ENCODE results near the gene VEGFC. TPM values are rescaled to one million over a fixed set of nuclear protein-coding genes. Genes with fewer than 3 reads are reported as not detected.

Gene VEGFC
- total RNA-seq, 1 donor from 2014 or later: 13.6 TPM

DNA sequence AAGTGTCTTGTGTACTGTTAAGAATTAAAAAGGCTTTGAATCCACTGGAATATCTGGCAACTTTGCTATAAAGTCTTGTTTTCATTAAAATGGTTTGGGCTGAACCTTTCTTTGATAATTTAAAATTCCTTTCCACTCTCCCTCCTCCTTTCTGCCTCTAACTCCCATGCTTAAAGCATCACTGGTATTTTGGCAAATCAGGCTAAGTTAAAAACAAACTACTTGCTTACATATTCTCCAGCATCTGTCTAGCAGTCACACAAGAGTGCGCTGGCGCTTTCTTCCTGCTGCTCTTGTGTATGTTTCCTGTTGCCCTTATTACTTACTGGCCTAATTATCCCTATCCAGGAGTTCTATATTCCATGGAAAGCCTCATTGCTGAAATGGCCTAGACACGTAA, 136.6 kb downstream of the VEGFC start:
- TF ChIP-seq, protein P1, sequence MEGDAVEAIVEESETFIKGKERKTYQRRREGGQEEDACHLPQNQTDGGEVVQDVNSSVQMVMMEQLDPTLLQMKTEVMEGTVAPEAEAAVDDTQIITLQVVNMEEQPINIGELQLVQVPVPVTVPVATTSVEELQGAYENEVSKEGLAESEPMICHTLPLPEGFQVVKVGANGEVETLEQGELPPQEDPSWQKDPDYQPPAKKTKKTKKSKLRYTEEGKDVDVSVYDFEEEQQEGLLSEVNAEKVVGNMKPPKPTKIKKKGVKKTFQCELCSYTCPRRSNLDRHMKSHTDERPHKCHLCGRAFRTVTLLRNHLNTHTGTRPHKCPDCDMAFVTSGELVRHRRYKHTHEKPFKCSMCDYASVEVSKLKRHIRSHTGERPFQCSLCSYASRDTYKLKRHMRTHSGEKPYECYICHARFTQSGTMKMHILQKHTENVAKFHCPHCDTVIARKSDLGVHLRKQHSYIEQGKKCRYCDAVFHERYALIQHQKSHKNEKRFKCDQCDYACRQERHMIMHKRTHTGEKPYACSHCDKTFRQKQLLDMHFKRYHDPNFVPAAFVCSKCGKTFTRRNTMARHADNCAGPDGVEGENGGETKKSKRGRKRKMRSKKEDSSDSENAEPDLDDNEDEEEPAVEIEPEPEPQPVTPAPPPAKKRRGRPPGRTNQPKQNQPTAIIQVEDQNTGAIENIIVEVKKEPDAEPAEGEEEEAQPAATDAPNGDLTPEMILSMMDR (IDR thresholded peaks at IDR 0.05): no peak
- Mint-ChIP-seq H3K27me3 (ENCODE audit: unreplicated experiment) (peaks cover 4% of the 10 kb centered on the region), H3K27ac (ENCODE audit: unreplicated experiment) (no peak overlapping the region), H3K4me1 (ENCODE audit: unreplicated experiment) (peaks cover 13% of the 10 kb centered on the region), H3K4me3 (ENCODE audit: unreplicated experiment) (no peak overlapping the region), H3K36me3 (ENCODE audit: unreplicated experiment) (no peaks in the 10 kb centered on the region), H3K9me3 (ENCODE audit: unreplicated experiment) (no peaks in the 10 kb centered on the region)
- no peak for DNase-seq (ENCODE audit: extremely low spot score, unreplicated experiment)

- no peak for DNase-seq (ENCODE audit: extremely low spot score, unreplicated experiment)
- peaks cover 13% of the 10 kb centered on the region for H3K4me1 Mint-ChIP-seq (ENCODE audit: unreplicated experiment)
- no peak overlapping the region for H3K27ac Mint-ChIP-seq (ENCODE audit: unreplicated experiment)
- TF ChIP-seq, protein P1 (IDR thresholded peaks at IDR 0.05): no peak
- H3K27me3 Mint-ChIP-seq (ENCODE audit: unreplicated experiment): peaks cover 4% of the 10 kb centered on the region
- H3K9me3 Mint-ChIP-seq (ENCODE audit: unreplicated experiment): no peaks in the 10 kb centered on the region
- H3K36me3 Mint-ChIP-seq (ENCODE audit: unreplicated experiment): no peaks in the 10 kb centered on the region
- no peak overlapping the region for H3K4me3 Mint-ChIP-seq (ENCODE audit: unreplicated experiment)
Measured at GRCh38 chr4:176654565-176655216, 138.0 kb downstream of the VEGFC start.

DNA sequence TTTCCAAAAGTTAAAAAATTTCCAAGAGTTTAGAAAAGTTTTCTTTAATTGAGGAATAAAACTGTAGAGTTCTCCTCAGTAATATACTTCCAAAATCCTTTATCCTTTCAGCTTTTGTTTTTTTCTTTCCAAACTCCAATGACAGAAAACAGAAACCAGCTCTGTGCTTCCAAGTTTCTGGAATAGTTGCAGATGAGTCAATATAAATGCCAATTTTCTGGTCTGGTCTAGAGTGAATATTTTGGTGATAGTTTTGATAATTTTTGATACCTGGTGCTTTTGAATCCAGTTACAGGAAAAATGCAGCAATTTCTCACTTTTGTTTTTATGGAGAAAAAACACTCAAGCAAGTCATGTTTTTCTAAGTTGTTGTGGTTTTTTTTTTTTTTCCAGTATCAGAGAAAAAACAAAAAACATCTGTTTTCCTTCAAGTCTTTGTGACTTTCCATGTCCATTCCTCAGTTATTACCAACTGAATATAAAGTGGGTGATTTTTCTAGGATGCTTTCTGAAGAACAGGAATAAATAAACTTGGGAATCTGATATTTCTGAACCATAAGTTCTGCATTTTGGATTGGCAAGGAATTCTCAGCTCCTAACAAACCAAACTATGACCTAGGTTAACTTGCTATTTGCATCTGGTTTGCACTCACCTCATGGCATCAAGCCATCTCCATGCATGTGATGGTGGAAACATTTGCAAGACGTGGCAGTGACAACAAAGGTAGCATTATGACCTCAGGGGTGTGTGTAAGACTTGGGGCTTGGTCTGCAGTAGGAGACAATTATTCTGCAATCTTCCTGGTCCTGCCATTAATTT, 139.1 kb downstream of the VEGFC start:
- peaks cover 4% of the 10 kb centered on the region for H3K27me3 Mint-ChIP-seq (ENCODE audit: unreplicated experiment)
- H3K9me3 Mint-ChIP-seq (ENCODE audit: unreplicated experiment): no peaks in the 10 kb centered on the region
- no peak overlapping the region for H3K27ac Mint-ChIP-seq (ENCODE audit: unreplicated experiment)
- peaks cover 13% of the 10 kb centered on the region for H3K4me1 Mint-ChIP-seq (ENCODE audit: unreplicated experiment)
- no peak for DNase-seq (ENCODE audit: extremely low spot score, unreplicated experiment)
- TF ChIP-seq, protein P1 (IDR thresholded peaks at IDR 0.05): no peak
- no peak overlapping the region for H3K4me3 Mint-ChIP-seq (ENCODE audit: unreplicated experiment)
- H3K36me3 Mint-ChIP-seq (ENCODE audit: unreplicated experiment): no peaks in the 10 kb centered on the region

- TF ChIP-seq, protein P1 (IDR thresholded peaks at IDR 0.05): no peak
- peaks cover 16% of the 10 kb centered on the region for H3K27me3 Mint-ChIP-seq (ENCODE audit: unreplicated experiment)
- H3K4me3 Mint-ChIP-seq (ENCODE audit: unreplicated experiment): no peak overlapping the region
- no peaks in the 10 kb centered on the region for H3K36me3 Mint-ChIP-seq (ENCODE audit: unreplicated experiment)
- no peaks in the 10 kb centered on the region for H3K9me3 Mint-ChIP-seq (ENCODE audit: unreplicated experiment)
- no peak overlapping the region for H3K27ac Mint-ChIP-seq (ENCODE audit: unreplicated experiment)
- peaks cover 10% of the 10 kb centered on the region for H3K4me1 Mint-ChIP-seq (ENCODE audit: unreplicated experiment)
- DNase-seq (ENCODE audit: extremely low spot score, unreplicated experiment): no peak
Measured at GRCh38 chr4:176646311-176646710, 146.4 kb downstream of the VEGFC start.

DNA sequence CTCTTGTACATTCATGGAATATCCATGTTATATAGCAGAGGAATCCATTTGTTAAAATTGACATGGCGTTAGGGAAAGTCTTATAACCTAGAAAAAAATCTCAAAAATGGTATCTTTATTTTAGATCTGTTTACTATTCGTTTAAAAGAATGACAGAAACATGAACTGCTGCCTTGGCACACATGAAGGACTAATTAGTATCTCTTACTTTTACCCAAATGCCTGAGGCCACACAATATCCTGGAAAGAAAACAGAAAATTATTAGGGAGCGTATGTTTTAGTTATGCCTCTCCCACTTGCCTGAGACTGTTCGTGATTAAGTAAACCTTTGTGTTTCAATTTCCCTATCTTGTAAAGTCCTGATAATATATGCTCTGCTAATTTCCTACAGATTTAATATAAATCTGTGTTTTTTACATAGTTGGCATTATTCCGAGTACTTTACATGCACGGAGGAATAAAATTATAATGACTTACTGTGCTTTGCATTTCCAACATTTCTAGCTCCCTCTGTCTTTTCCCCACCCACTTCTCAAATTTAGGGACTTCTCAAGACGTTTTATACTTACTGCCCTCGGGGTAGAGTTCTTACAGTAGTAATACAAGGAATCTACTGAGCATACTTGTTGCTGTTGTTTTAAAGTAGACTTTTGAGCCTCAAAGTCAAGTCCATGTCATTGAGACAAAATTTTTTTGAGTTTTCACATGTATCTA, 147.3 kb downstream of the VEGFC start:
- DNase-seq (ENCODE audit: extremely low spot score, unreplicated experiment): no peak
- peaks cover 10% of the 10 kb centered on the region for H3K4me1 Mint-ChIP-seq (ENCODE audit: unreplicated experiment)
- no peaks in the 10 kb centered on the region for H3K9me3 Mint-ChIP-seq (ENCODE audit: unreplicated experiment)
- H3K36me3 Mint-ChIP-seq (ENCODE audit: unreplicated experiment): no peaks in the 10 kb centered on the region
- H3K27ac Mint-ChIP-seq (ENCODE audit: unreplicated experiment): no peak overlapping the region
- H3K4me3 Mint-ChIP-seq (ENCODE audit: unreplicated experiment): no peak overlapping the region
- peaks cover 20% of the 10 kb centered on the region for H3K27me3 Mint-ChIP-seq (ENCODE audit: unreplicated experiment)
- TF ChIP-seq, protein P1 (IDR thresholded peaks at IDR 0.05): no peak
